Endothelial cell of umbilical vein (primary cell): ENCODE results near the gene HMMR. TPM values are rescaled to one million over a fixed set of nuclear protein-coding genes. Genes with fewer than 3 reads are reported as not detected.

ENCODE experiments used
- BruUV-seq: library from RNA; stranded (reverse); fragments of 400-500 nt; replicated peaks from 2 replicates; lab custom pipeline; 2021; lab: Mats Ljungman, UMichigan
- CTCF ChIA-PET: fragments of 300-600, 350-600 bp; sonication (Branson Sonifier 250); formaldehyde crosslinking; loops from one replicate; lab custom pipeline; 2021; ENCODE audit warnings: antibody characterized with exemption, inconsistent platforms; lab: Charles Lee
- POLR2A ChIA-PET: fragments of 300-600, 350-600 bp; sonication (Branson Sonifier 250); formaldehyde crosslinking; loops from one replicate; lab custom pipeline; 2021; ENCODE audit warnings: antibody characterized with exemption, inconsistent platforms; lab: Charles Lee
- DNase-seq: peaks from one replicate; pipeline ENCODE4 v3.0.0-alpha.2; 2011; ENCODE audit warnings: low read depth, low spot score
- FAIRE-seq: peaks from 2 replicates; lab custom pipeline; 2011; peaks lifted over from hg19 to GRCh38; lab: Jason Lieb, UNC
- H2AFZ ChIP-seq: 2 replicates; pipeline ENCODE4 v1.6.0; 2012; ENCODE audit warnings: low read depth, low read length, control low read depth, inconsistent platforms
- H3K27ac ChIP-seq: 2 replicates; pipeline ENCODE4 v1.5.1; 2011; ENCODE audit warnings: low read depth, mild to moderate bottlenecking, control low read depth, low read length, moderate library complexity; ENCODE audit not compliant: insufficient read depth
- H3K27me3 ChIP-seq, 2 experiments: 2 replicates each; pipeline versions ENCODE4 v1.6.0 to v1.6.1; 2011; ENCODE audit warnings: low read length in 2 of 2, mixed read lengths in 1 of 2; ENCODE audit not compliant: control insufficient read depth in 2 of 2, insufficient read depth in 2 of 2
- H3K36me3 ChIP-seq, 2 experiments: 2 replicates in 1 of 2; 3 replicates in 1 of 2; pipeline ENCODE4 v1.5.1; 2011; ENCODE audit warnings: low read length in 2 of 2, mild to moderate bottlenecking in 1 of 2, moderate library complexity in 1 of 2; ENCODE audit not compliant: control insufficient read depth in 2 of 2, insufficient read depth in 2 of 2; ENCODE audit errors: extremely low read depth in 1 of 2
- H3K4me1 ChIP-seq: 3 replicates; pipeline ENCODE4 v1.5.1; 2011; ENCODE audit warnings: mild to moderate bottlenecking, low read length; ENCODE audit not compliant: control insufficient read depth, insufficient read depth; ENCODE audit errors: extremely low read depth
- H3K4me2 ChIP-seq: 2 replicates; pipeline ENCODE4 v1.6.1; 2011; ENCODE audit warnings: low read length, control low read depth, mixed read lengths; ENCODE audit not compliant: insufficient read depth
- H3K4me3 ChIP-seq, 3 experiments: fragments of 200-600 bp in 1 of 3; sonication (generic), shearing (Covaris generic) in 1 of 3; replicated peaks in 1 of 3; 2 replicates each; pipeline ENCODE4 v1.5.1; 2011 to 2016; ENCODE audit warnings: control low read depth in 3 of 3, low read length in 3 of 3, mild to moderate bottlenecking in 2 of 3, inconsistent platforms in 1 of 3, low read depth in 1 of 3, moderate library complexity in 1 of 3; ENCODE audit not compliant: insufficient read depth in 1 of 3
- H3K79me2 ChIP-seq: 2 replicates; pipeline ENCODE4 v1.6.0; 2012; ENCODE audit warnings: low read length, inconsistent platforms; ENCODE audit not compliant: control insufficient read depth, insufficient read depth
- H3K9ac ChIP-seq: replicated peaks from 2 replicates; pipeline ENCODE3; 2011; ENCODE audit warnings: low read length, control low read depth; ENCODE audit not compliant: insufficient read depth; ENCODE audit errors: extremely low read depth
- H3K9me1 ChIP-seq: replicated peaks from 3 replicates; pipeline ENCODE4 v1.6.0; 2011; ENCODE audit warnings: mild to moderate bottlenecking, low read length; ENCODE audit not compliant: control insufficient read depth, insufficient read depth; ENCODE audit errors: extremely low read depth
- H3K9me3 ChIP-seq: replicated peaks from 2 replicates; pipeline ENCODE4 v1.5.1; 2012; ENCODE audit warnings: low read length, inconsistent platforms; ENCODE audit not compliant: control insufficient read depth, insufficient read depth
- H4K20me1 ChIP-seq: replicated peaks from 2 replicates; pipeline ENCODE3; 2011; ENCODE audit warnings: mild to moderate bottlenecking, low read length; ENCODE audit not compliant: control insufficient read depth, insufficient read depth; ENCODE audit errors: extremely low read depth
- FOS ChIP-seq: IDR thresholded peaks from 2 replicates; pipeline ENCODE4 v1.6.1; 2011; ENCODE audit warnings: mild to moderate bottlenecking, low read length, moderate library complexity, borderline replicate concordance; ENCODE audit not compliant: insufficient read depth
- GATA2 ChIP-seq: IDR thresholded peaks from 2 replicates; pipeline ENCODE4 v1.7.0; 2011; ENCODE audit warnings: low read depth, mild to moderate bottlenecking, moderate library complexity, mixed read lengths, low read length; ENCODE audit not compliant: insufficient read length, insufficient read depth
- JUN ChIP-seq: IDR thresholded peaks from 2 replicates; pipeline ENCODE4 v1.6.1; 2011; ENCODE audit warnings: borderline replicate concordance, low read depth; ENCODE audit not compliant: insufficient read length, insufficient read depth
- MYC ChIP-seq: IDR thresholded peaks from one replicate; pipeline ENCODE4 v1.6.1; 2011; ENCODE audit warnings: mild to moderate bottlenecking, low read depth, low read length
- POLR2A ChIP-seq: IDR thresholded peaks from 2 replicates; pipeline ENCODE4 v1.6.1; 2012; ENCODE audit warnings: low read depth, mild to moderate bottlenecking, control low read depth, low read length
- POLR2AphosphoS5 ChIP-seq: IDR thresholded peaks from 2 replicates; pipeline ENCODE4 v1.6.1; 2012; ENCODE audit warnings: low read depth, mild to moderate bottlenecking, control low read depth, low read length, moderate library complexity; ENCODE audit not compliant: insufficient read depth
- dilution Hi-C: fragments of 300-500 bp; cut with MboI; formaldehyde crosslinking; loops from one replicate; pipeline ENCODE4 v1.15.0; 2019; ENCODE audit warnings: low sequenced_read_pairs; ENCODE audit not compliant: extremely low pct_ligation_motif_present
- intact Hi-C: fragments of 100-400 bp; cut with micrococcal nuclease; formaldehyde crosslinking; loops from one replicate; pipeline ENCODE4 v1.10.0; 2022
- polyA plus RNA-seq, 4 experiments: library from polyadenylated mRNA; depleted of rRNA in 3 of 4; stranded (reverse) in 3 of 4; unstranded in 1 of 4; fragments of >200 nt; gene quantifications; 2 replicates each; pipeline versions ENCODE4 v1.2.1 to v1.2.3, GENCODE V29; 2011 to 2012; ENCODE audit warnings: missing spikeins in 1 of 4
- total RNA-seq: library from RNA; stranded (reverse); gene quantifications from 2 replicates; pipeline ENCODE4 v1.2.3, GENCODE V29; 2021
- TF ChIP-seq, protein P1 (sequence below): IDR thresholded peaks from 2 replicates; pipeline ENCODE4 v1.6.1; 2011; ENCODE audit not compliant: insufficient read depth, insufficient read length

The HMMR gene
- total and polyA plus RNA-seq, 2 donors (not counting 3 experiments of a cell fraction or from before 2014, with no cell fraction given) = 5.5 to 31.0 TPM

DNA sequence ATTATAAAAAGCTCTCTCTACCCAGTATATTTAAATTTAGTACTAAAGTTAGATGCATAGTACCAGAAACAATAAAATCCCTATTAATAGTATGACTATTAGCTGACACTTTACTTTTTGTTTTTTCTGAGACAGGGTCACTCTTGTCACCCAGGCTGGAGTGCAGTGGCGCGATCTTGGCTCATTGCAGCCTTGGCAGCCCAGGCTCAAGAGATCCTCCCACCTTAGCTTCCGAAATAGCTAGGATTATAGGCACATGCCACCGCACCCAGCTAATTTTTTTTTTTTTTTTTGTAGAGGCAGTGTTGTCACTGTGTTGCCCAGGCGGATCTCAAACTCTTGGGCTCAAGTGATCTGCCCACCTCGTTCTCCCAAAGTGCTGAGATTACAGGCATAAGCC, 15.1 kb upstream of the HMMR start:
- Histone ChIP-seq H3K9me3 (no peaks in the 10 kb centered on the region), H2AFZ (no peak overlapping the region), H3K36me3 (peaks cover 17 to 51% of the 10 kb centered on the region in 2 experiments), H3K27me3 (no peaks in the 10 kb centered on the region), H3K4me3 (no peak overlapping the region), H3K27ac (no peak overlapping the region), H3K4me2 (no peak overlapping the region), H3K9ac (no peak overlapping the region), H4K20me1 (peaks cover 2% of the 10 kb centered on the region), H3K9me1 (no peaks in the 10 kb centered on the region), H3K79me2 (peaks cover 14% of the 10 kb centered on the region), H3K4me1 (peaks cover 7% of the 10 kb centered on the region)
- ChIA-PET CTCF (no interaction called here), POLR2A (interaction anchor here (0.9 kb wide), 1 partner anchor 64 kb away, joined by 3 read pairs; no protein-coding TSS in a partner anchor)
- intact Hi-C loops = no loop called here
- no peak for DNase-seq
- BruUV-seq = no TSS peak
- TF ChIP-seq JUN (no peak), FOS (no peak), MYC (no peak), POLR2A (no peak), POLR2AphosphoS5 (no peak)
- no peak for FAIRE-seq
- dilution Hi-C loops = no loop called here

DNA sequence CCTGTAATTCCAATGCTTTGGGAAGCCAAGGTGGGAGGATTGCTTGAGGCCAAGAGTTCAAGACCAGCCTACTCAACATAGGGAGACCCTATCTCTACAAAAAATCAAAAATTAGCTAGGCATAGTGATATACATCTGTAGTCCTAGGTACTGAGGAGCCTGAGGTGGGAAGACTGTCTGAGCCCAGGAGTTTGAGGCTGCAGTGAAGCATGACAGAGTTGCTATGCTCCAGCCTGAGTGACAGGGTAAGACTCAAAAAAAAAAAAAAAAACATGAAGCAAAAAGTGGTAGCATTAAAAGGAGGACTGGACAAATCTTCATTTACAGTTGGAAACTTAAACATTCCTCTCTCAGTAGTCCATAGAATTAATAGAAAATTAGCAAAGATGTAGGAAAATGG, 13.2 kb upstream of the HMMR start:
- TF ChIP-seq MYC (no peak), GATA2 (no peak), POLR2A (no peak), FOS (no peak)
- TF ChIP-seq, protein P1, sequence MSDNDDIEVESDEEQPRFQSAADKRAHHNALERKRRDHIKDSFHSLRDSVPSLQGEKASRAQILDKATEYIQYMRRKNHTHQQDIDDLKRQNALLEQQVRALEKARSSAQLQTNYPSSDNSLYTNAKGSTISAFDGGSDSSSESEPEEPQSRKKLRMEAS = no peak
- FAIRE-seq = no peak
- H3K9me1 ChIP-seq = no peaks in the 10 kb centered on the region
- no peak overlapping the region for H3K27ac ChIP-seq
- dilution Hi-C loops (no loop called here), intact Hi-C loops (no loop called here)
- peaks cover 2% of the 10 kb centered on the region for H3K4me1 ChIP-seq
- no peak overlapping the region for H3K4me3 ChIP-seq
- CTCF ChIA-PET = no interaction called here
- no peak overlapping the region for H3K9ac ChIP-seq
- no TSS peak for BruUV-seq
- no peaks in the 10 kb centered on the region for H3K9me3 ChIP-seq
- no peaks in the 10 kb centered on the region for H3K27me3 ChIP-seq
- DNase-seq = no peak
- peaks cover 5% of the 10 kb centered on the region for H3K79me2 ChIP-seq
- no peaks in the 10 kb centered on the region for H4K20me1 ChIP-seq
- peaks cover 14 to 43% of the 10 kb centered on the region in 2 experiments for H3K36me3 ChIP-seq
- H3K4me2 ChIP-seq = no peak overlapping the region
- POLR2A ChIA-PET = interaction anchor here (1.1 kb wide), 1 partner anchor 9 kb away, joined by 3 read pairs; no protein-coding TSS in a partner anchor
- H2AFZ ChIP-seq = no peak overlapping the region
